ENCODE data around the gene ZNF808.
"Not testable (repeated sequence)": the region's sequence is repeated elsewhere in the genome, so short reads cannot be mapped to it uniquely, and the experiment has no call there.

The ZNF808 gene

DNA sequence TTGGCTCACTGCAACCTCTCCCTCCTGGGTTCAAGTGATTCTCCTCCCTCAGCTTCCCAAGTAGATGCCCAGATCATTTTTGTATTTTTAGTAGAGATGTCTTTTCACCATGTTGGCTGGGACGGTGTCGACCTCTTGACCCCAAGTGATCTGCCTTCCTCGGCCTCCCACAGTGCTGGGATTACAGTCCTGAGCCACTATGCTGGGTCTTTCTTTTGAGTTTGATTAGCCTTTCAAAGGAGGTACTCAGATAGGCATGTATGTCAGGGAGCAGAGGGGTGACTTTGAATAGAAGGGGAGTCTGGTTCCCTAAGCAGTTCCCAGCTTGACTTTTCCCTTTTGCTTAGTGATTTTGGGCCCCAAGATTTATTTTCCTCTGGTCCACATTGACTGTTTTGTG lies 27.0 kb upstream of the ZNF808 start:
- not testable (repeated sequence) for H4K8ac ChIP-seq (ENCODE audit: low read depth, low read length); H2BK5ac ChIP-seq (ENCODE audit: low read length); DNase-seq (ENCODE audit: low spot score); H3K23ac ChIP-seq (ENCODE audit: low read depth, low read length, poor library complexity); H2BK12ac ChIP-seq (ENCODE audit: low read length); H3K4me2 ChIP-seq (ENCODE audit: insufficient read depth, low read length, poor library complexity, severe bottlenecking); H3K18ac ChIP-seq (ENCODE audit: low read length); H2AK5ac ChIP-seq (ENCODE audit: low read depth, low read length); H3K4me1 ChIP-seq (ENCODE audit: control insufficient read depth in 2 of 2, insufficient read depth in 1 of 2, low read depth in 1 of 2, low read length in 2 of 2); H2BK15ac ChIP-seq (ENCODE audit: low read length); H3K4me3 ChIP-seq (ENCODE audit: low read length in 2 of 2); H3K9me3 ChIP-seq (replicated peaks in 1 of 2; ENCODE audit: control insufficient read depth in 2 of 2, insufficient read depth in 1 of 2, low read depth in 1 of 2, low read length in 2 of 2); H3K36me3 ChIP-seq (replicated peaks in 1 of 2; ENCODE audit: control insufficient read depth in 2 of 2, insufficient read depth in 2 of 2, low read length in 2 of 2); H3K14ac ChIP-seq (ENCODE audit: low read length); H4K91ac ChIP-seq (ENCODE audit: low read depth, low read length, poor library complexity); H3K27me3 ChIP-seq (ENCODE audit: control insufficient read depth in 3 of 3, insufficient read depth in 3 of 3, low read depth in 1 of 3, low read length in 3 of 3); H2BK120ac ChIP-seq (ENCODE audit: low read depth, low read length); H3K4ac ChIP-seq (ENCODE audit: low read length); H3K27ac ChIP-seq (replicated peaks; ENCODE audit: low read length); H2AFZ ChIP-seq (ENCODE audit: low read length); H3K9ac ChIP-seq (ENCODE audit: low read depth, low read length, poor library complexity); H3K79me1 ChIP-seq (ENCODE audit: low read depth, low read length)
- no CpG with 5 or more reads among the region's 3 CpGs for WGBS, 2 donors (ENCODE audit: extremely low coverage in 2 of 2, insufficient read length in 2 of 2, insufficient replicate concordance in 1 of 2)

GRCh38 chr19:52500991-52501390 lies 26.5 kb upstream of the ZNF808 start:
- not testable (repeated sequence) for H3K4me1 ChIP-seq (ENCODE audit: control insufficient read depth in 2 of 2, insufficient read depth in 1 of 2, low read depth in 1 of 2, low read length in 2 of 2); H3K27ac ChIP-seq (replicated peaks; ENCODE audit: low read length); H2BK15ac ChIP-seq (ENCODE audit: low read length); H3K23ac ChIP-seq (ENCODE audit: low read depth, low read length, poor library complexity); H3K79me1 ChIP-seq (ENCODE audit: low read depth, low read length); H2AK5ac ChIP-seq (ENCODE audit: low read depth, low read length); H3K14ac ChIP-seq (ENCODE audit: low read length); H3K27me3 ChIP-seq (ENCODE audit: control insufficient read depth in 3 of 3, insufficient read depth in 3 of 3, low read depth in 1 of 3, low read length in 3 of 3); H3K18ac ChIP-seq (ENCODE audit: low read length); H3K36me3 ChIP-seq (replicated peaks in 1 of 2; ENCODE audit: control insufficient read depth in 2 of 2, insufficient read depth in 2 of 2, low read length in 2 of 2); H3K4me3 ChIP-seq (ENCODE audit: low read length in 2 of 2); H4K8ac ChIP-seq (ENCODE audit: low read depth, low read length); H3K4ac ChIP-seq (ENCODE audit: low read length); H2BK5ac ChIP-seq (ENCODE audit: low read length); H2BK12ac ChIP-seq (ENCODE audit: low read length); H2AFZ ChIP-seq (ENCODE audit: low read length); H4K91ac ChIP-seq (ENCODE audit: low read depth, low read length, poor library complexity); H2BK120ac ChIP-seq (ENCODE audit: low read depth, low read length); H3K9ac ChIP-seq (ENCODE audit: low read depth, low read length, poor library complexity); H3K4me2 ChIP-seq (ENCODE audit: insufficient read depth, low read length, poor library complexity, severe bottlenecking); H3K9me3 ChIP-seq (replicated peaks in 1 of 2; ENCODE audit: control insufficient read depth in 2 of 2, insufficient read depth in 1 of 2, low read depth in 1 of 2, low read length in 2 of 2); DNase-seq (ENCODE audit: low spot score)
- no CpG with 5 or more reads among the region's 12 CpGs for WGBS, 2 donors (ENCODE audit: extremely low coverage in 2 of 2, insufficient read length in 2 of 2, insufficient replicate concordance in 1 of 2)

- no peak overlapping the region for H4K8ac ChIP-seq (ENCODE audit: low read depth, low read length)
These were observed 20.2 kb upstream of the ZNF808 start for GRCh38 chr19:52507266-52507665.

DNA sequence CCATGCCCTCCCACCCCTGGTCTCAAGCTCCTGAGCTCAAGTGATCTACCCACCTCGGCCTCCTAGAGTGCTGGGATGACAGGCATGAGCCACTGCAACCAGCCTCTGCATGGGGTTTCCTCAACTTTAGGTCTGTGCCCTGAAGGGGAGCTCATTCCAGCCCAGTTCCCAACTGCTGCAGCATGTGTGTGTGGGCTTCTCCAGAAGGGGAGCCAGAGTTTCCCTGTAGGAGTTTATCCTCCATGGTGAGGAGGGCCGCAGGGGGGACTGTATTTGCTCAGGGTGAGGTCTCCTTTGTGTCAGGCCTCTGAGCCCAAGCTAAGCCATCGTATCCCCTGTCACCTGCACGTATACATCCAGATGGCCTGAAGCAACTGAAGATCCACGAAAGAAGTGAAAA lies 11.3 kb upstream of the ZNF808 start:
- WGBS, 2 donors (ENCODE audit: extremely low coverage in 2 of 2, insufficient read length in 2 of 2, insufficient replicate concordance in 1 of 2): no CpG with 5 or more reads among the region's 5 CpGs
- no peaks in the 10 kb centered on the region for H3K79me1 ChIP-seq (ENCODE audit: low read depth, low read length)
- no peak overlapping the region for H2AFZ ChIP-seq (ENCODE audit: low read length)
- H3K9ac ChIP-seq (ENCODE audit: low read depth, low read length, poor library complexity): no peak overlapping the region
- H4K91ac ChIP-seq (ENCODE audit: low read depth, low read length, poor library complexity): no peak overlapping the region
- no peak overlapping the region for H3K4me3 ChIP-seq (ENCODE audit: low read length in 2 of 2)
- H3K4me2 ChIP-seq (ENCODE audit: insufficient read depth, low read length, poor library complexity, severe bottlenecking): no peak overlapping the region
- H3K36me3 ChIP-seq (replicated peaks in 1 of 2; ENCODE audit: control insufficient read depth in 2 of 2, insufficient read depth in 2 of 2, low read length in 2 of 2): peaks cover 0 to 4% of the 10 kb centered on the region in 2 donors
- H2AK5ac ChIP-seq (ENCODE audit: low read depth, low read length): no peak overlapping the region
- no peaks in the 10 kb centered on the region for H3K27me3 ChIP-seq (ENCODE audit: control insufficient read depth in 3 of 3, insufficient read depth in 3 of 3, low read depth in 1 of 3, low read length in 3 of 3)
- H3K9me3 ChIP-seq (replicated peaks in 1 of 2; ENCODE audit: control insufficient read depth in 2 of 2, insufficient read depth in 1 of 2, low read depth in 1 of 2, low read length in 2 of 2): peaks cover 0 to 5% of the 10 kb centered on the region in 2 donors
- no peak overlapping the region for H3K14ac ChIP-seq (ENCODE audit: low read length)
- H3K27ac ChIP-seq (replicated peaks; ENCODE audit: low read length): no peak overlapping the region
- no peak overlapping the region for H2BK12ac ChIP-seq (ENCODE audit: low read length)
- H2BK5ac ChIP-seq (ENCODE audit: low read length): no peak overlapping the region
- peaks cover 0 to 12% of the 10 kb centered on the region in 2 donors for H3K4me1 ChIP-seq (ENCODE audit: control insufficient read depth in 2 of 2, insufficient read depth in 1 of 2, low read depth in 1 of 2, low read length in 2 of 2)
- H4K8ac ChIP-seq (ENCODE audit: low read depth, low read length): no peak overlapping the region
- H2BK120ac ChIP-seq (ENCODE audit: low read depth, low read length): no peak overlapping the region
- H2BK15ac ChIP-seq (ENCODE audit: low read length): no peak overlapping the region
- H3K23ac ChIP-seq (ENCODE audit: low read depth, low read length, poor library complexity): no peak overlapping the region
- H3K4ac ChIP-seq (ENCODE audit: low read length): no peak overlapping the region
- no peak for DNase-seq (ENCODE audit: low spot score)
- no peak overlapping the region for H3K18ac ChIP-seq (ENCODE audit: low read length)

More at GRCh38 chr19:52507266-52507665, 20.2 kb upstream of the ZNF808 start:
- H2BK15ac ChIP-seq (ENCODE audit: low read length): no peak overlapping the region
- H3K9ac ChIP-seq (ENCODE audit: low read depth, low read length, poor library complexity): no peak overlapping the region
- H2BK5ac ChIP-seq (ENCODE audit: low read length): no peak overlapping the region
- no peaks in the 10 kb centered on the region for H3K27me3 ChIP-seq (ENCODE audit: control insufficient read depth in 3 of 3, insufficient read depth in 3 of 3, low read depth in 1 of 3, low read length in 3 of 3)
- no peaks in the 10 kb centered on the region for H3K4me1 ChIP-seq (ENCODE audit: control insufficient read depth in 2 of 2, insufficient read depth in 1 of 2, low read depth in 1 of 2, low read length in 2 of 2)
- no peak overlapping the region for H3K4me3 ChIP-seq (ENCODE audit: low read length in 2 of 2)
- H3K14ac ChIP-seq (ENCODE audit: low read length): no peak overlapping the region
- no peak overlapping the region for H3K23ac ChIP-seq (ENCODE audit: low read depth, low read length, poor library complexity)
- no peak overlapping the region for H3K27ac ChIP-seq (replicated peaks; ENCODE audit: low read length)
- H3K4me2 ChIP-seq (ENCODE audit: insufficient read depth, low read length, poor library complexity, severe bottlenecking): no peak overlapping the region
- no peak overlapping the region for H4K91ac ChIP-seq (ENCODE audit: low read depth, low read length, poor library complexity)
- H3K18ac ChIP-seq (ENCODE audit: low read length): no peak overlapping the region
- no peak overlapping the region for H2AK5ac ChIP-seq (ENCODE audit: low read depth, low read length)
- DNase-seq (ENCODE audit: low spot score): no peak
- H2BK12ac ChIP-seq (ENCODE audit: low read length): no peak overlapping the region
- H3K36me3 ChIP-seq (replicated peaks in 1 of 2; ENCODE audit: control insufficient read depth in 2 of 2, insufficient read depth in 2 of 2, low read length in 2 of 2): peaks cover 0 to 5% of the 10 kb centered on the region in 2 donors
- no peak overlapping the region for H2AFZ ChIP-seq (ENCODE audit: low read length)
- no peak overlapping the region for H2BK120ac ChIP-seq (ENCODE audit: low read depth, low read length)
- no peak overlapping the region for H3K4ac ChIP-seq (ENCODE audit: low read length)
- no peaks in the 10 kb centered on the region for H3K9me3 ChIP-seq (replicated peaks in 1 of 2; ENCODE audit: control insufficient read depth in 2 of 2, insufficient read depth in 1 of 2, low read depth in 1 of 2, low read length in 2 of 2)
- WGBS, 2 donors (ENCODE audit: extremely low coverage in 2 of 2, insufficient read length in 2 of 2, insufficient replicate concordance in 1 of 2): no CpG with 5 or more reads among the region's 5 CpGs
- no peaks in the 10 kb centered on the region for H3K79me1 ChIP-seq (ENCODE audit: low read depth, low read length)

Data from neuronal stem cell (in vitro differentiated cells).